ENCODE measurements around the gene ATF5. TPM values are rescaled to one million over a fixed set of nuclear protein-coding genes. Genes with fewer than 3 reads are reported as not detected.

The ATF5 gene
- total RNA-seq, 2 donors from 2014 or later, result 4.7 to 12.2 TPM

- Histone ChIP-seq H3K4me3 (no peak overlapping the region), H3K27ac (no peak overlapping the region), H3K27me3 (no peaks in the 10 kb centered on the region), H3K9me3 (no peaks in the 10 kb centered on the region), H3K36me3 (replicated peaks in 1 of 2; ENCODE audit: insufficient read depth in 1 of 2, low read depth in 2 of 2) (peaks cover 0 to 6% of the 10 kb centered on the region in 2 donors), H3K4me1 (no peaks in the 10 kb centered on the region)
- no peak for TF ChIP-seq POLR2A (IDR thresholded peaks at IDR 0.05)
- TF ChIP-seq CTCF (IDR thresholded peaks at IDR 0.05), result no peak
- DNase-seq (no peak), ATAC-seq (no peak)
- 83% methylated on average over 5 of the region's 5 CpGs; no CpG with 5 or more reads in 1 of the 2 donors for WGBS, 2 donors
- intact Hi-C loops (cut with DNase I), result no loop called here
Measured at GRCh38 chr19:49910179-49910578, 18.8 kb upstream of the ATF5 start.

- DNase-seq, result peak in 1 of 4 donors; percentile 44
- whole genome bisulfite sequencing, 2 donors, result 73 to 81% methylated on average over 7 to 9 of the region's 9 CpGs
- peak overlapping the region in 1 of 4 donors; percentile 26 for H3K27ac ChIP-seq
- intact Hi-C loops (cut with DNase I), result no loop called here
- no peaks in the 10 kb centered on the region for H3K27me3 ChIP-seq
- H3K36me3 ChIP-seq (replicated peaks in 1 of 2; ENCODE audit: insufficient read depth in 1 of 2, low read depth in 2 of 2), result peaks cover 0 to 6% of the 10 kb centered on the region in 2 donors
- ATAC-seq, result no peak
- TF ChIP-seq CTCF (IDR thresholded peaks at IDR 0.05) (no peak), POLR2A (IDR thresholded peaks at IDR 0.05) (no peak)
- no peaks in the 10 kb centered on the region for H3K4me1 ChIP-seq
- no peak overlapping the region for H3K4me3 ChIP-seq
- no peaks in the 10 kb centered on the region for H3K9me3 ChIP-seq
Measured at GRCh38 chr19:49911381-49912145, 17.4 kb upstream of the ATF5 start.

GRCh38 chr19:49912965-49913685 lies 15.9 kb upstream of the ATF5 start:
- H3K9me3 ChIP-seq, result no peaks in the 10 kb centered on the region
- TF ChIP-seq POLR2A (IDR thresholded peaks at IDR 0.05), result no peak
- TF ChIP-seq CTCF (IDR thresholded peaks at IDR 0.05), result no peak
- H3K4me3 ChIP-seq, result no peak overlapping the region
- intact Hi-C loops (cut with DNase I), result no loop called here
- ATAC-seq, result no peak
- H3K36me3 ChIP-seq (replicated peaks in 1 of 2; ENCODE audit: insufficient read depth in 1 of 2, low read depth in 2 of 2), result peaks cover 0 to 6% of the 10 kb centered on the region in 2 donors
- WGBS, 2 donors, result 88 to 93% methylated on average over 12 to 21 of the region's 21 CpGs
- no peak overlapping the region for H3K27ac ChIP-seq
- no peaks in the 10 kb centered on the region for H3K27me3 ChIP-seq
- no peak for DNase-seq
- no peaks in the 10 kb centered on the region for H3K4me1 ChIP-seq

GRCh38 chr19:49913720-49914119 lies 15.3 kb upstream of the ATF5 start:
- TF ChIP-seq CTCF (IDR thresholded peaks at IDR 0.05), result no peak
- no peak for TF ChIP-seq POLR2A (IDR thresholded peaks at IDR 0.05)
- 88 to 92% methylated on average over 10 of the region's 10 CpGs for WGBS, 2 donors
- Histone ChIP-seq H3K36me3 (replicated peaks in 1 of 2; ENCODE audit: insufficient read depth in 1 of 2, low read depth in 2 of 2) (peaks cover 0 to under 1% of the 10 kb centered on the region in 2 donors), H3K9me3 (no peaks in the 10 kb centered on the region), H3K4me3 (no peak overlapping the region), H3K27ac (no peak overlapping the region), H3K4me1 (no peaks in the 10 kb centered on the region), H3K27me3 (no peaks in the 10 kb centered on the region)
- intact Hi-C loops (cut with DNase I), result no loop called here
- DNase-seq (no peak), ATAC-seq (no peak)
